ENCODE measurements around the gene HEY2.
"Not testable (repeated sequence)": the region's sequence is repeated elsewhere in the genome, so short reads cannot be mapped to it uniquely, and the experiment has no call there.

Gene HEY2

DNA sequence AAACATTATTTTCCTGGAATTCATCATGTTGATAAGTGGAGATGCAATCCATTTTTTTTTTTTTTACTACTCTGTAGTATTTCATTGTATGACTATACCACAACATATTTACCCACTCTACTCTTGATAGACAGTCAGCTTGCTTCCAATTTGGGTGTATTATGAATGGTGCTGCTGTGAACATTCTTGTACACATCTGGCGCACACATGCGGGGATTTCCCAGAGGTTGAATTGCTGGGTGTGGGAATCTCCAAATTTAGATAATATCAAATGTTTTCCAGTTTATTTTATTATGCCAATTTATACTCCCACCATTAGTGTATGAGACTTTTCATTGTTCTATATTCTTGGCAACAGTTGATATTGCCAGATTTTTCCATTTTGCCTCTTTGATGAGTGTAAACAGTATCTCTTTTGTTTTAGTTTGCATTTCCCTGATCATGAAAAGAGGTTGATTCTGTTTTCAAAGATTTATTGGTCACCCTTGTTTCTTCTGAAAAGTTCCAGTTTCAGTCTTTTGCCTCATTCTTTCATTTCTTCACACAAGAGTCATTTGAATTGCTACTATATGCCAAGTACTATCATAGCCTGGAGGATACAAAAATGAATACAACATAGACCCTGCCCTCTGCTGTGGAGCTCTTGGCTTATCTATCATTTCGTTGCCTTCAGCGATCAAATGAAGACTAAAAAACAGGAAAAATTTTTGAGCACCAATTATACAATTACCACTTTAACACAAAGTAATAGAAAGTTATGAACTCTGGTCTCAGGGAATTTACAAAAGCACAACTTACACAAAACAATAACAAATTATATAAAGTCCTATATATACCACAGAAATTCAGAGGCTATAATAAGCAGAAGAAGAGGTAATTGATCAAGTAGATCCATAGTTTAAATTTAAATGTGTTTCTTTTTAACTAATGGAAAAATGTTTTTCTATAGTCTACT lies 24.2 kb downstream of the HEY2 start:
- DNase-seq (ENCODE audit: low spot score): no peak

- not testable (repeated sequence) for DNase-seq (ENCODE audit: low spot score)
These were observed 26.8 kb downstream of the HEY2 start for GRCh38 chr6:125776107-125776826.

GRCh38 chr6:125779924-125780539 lies 30.6 kb downstream of the HEY2 start:
- DNase-seq (ENCODE audit: low spot score): peak; percentile 86

- DNase-seq (ENCODE audit: low spot score): peak; percentile 49
These were observed 31.3 kb downstream of the HEY2 start for GRCh38 chr6:125780540-125781313.

DNA sequence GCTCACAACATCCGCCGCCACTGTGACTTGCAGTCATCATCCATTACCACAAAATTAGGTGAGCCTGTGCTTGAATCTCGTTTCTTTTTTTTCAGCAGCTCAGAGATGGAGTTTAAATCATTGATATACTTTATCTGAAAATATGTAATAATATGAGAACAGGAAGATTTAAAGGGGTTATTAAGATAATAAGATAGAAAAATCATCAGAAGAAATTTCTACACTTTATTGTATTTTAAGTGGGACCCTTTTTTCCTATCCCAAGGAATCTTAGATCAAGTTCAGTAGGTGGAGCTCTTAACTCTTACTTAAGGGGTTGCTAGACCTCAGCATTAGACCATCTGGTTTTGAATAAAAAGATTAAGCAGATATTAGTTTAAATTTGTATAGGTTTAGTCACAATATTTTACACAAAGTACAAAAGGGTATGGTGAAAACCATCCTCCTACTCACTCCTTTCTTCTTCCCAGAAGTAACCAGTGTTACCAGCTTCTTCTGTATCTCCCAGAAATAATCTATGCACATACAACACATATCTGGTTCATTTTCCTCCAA lies 32.0 kb downstream of the HEY2 start:
- DNase-seq (ENCODE audit: low spot score): no peak

GRCh38 chr6:125784365-125784764 lies 34.9 kb downstream of the HEY2 start:
- DNase-seq (ENCODE audit: low spot score): no peak

GRCh38 chr6:125787791-125788190 lies 38.4 kb downstream of the HEY2 start:
- peak; percentile 28 for DNase-seq (ENCODE audit: low spot score)

DNA sequence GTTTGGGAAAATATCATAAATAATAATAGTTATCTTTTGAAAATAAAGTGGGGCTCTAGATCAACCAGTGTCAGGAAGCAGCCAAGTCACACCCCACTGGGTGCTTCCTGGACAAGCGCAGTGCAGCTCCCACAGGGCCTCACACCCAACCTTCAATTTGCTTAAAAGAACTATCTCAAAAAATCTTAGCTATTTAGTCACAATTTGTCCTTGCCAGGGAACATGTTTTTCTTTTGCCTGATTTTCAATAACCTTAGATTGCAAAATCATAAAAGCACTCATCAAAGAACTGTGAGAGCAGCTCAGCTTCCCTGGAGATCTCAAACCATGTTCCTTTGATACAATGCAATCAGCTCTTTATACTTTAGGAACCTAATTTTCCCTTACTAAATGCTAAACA lies 39.7 kb downstream of the HEY2 start:
- DNase-seq (ENCODE audit: low spot score): no peak

DNA sequence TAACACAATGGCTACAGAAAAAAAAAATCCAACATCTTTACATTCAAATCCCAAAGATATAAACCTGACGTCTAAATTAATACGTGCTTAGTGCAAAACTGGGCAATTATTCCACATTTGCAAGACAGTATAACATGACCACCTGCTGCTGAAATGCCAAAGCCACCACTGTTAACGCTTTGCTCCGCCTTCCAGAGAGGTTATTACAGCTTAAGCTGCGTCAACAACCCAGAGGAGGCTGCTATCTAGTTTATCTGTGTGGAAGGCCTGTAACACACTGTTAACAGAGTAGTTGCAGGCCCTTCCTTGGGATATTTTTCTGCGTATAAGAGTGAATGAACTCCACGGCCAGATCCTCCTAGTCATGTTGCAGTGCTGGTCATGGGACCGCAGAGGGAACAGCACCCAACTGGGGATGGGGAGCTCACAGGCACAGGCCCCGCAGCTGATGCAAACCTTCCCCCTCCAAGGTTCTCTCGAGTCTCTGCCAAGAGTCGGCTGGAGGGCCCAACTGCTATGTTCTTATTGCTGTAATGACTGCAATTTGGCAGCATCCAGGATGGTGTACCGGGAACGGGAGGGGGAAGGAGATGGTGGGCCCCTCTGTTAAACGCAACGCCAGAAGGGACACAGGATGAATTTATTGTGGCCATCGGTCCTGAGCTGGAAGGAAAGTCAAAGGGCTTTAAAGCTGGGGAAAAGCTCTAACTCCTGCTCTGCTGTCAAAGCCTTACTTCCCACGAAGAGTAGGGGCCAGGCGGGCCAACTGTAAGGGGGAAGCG lies 40.3 kb downstream of the HEY2 start:
- peak; percentile 35 for DNase-seq (ENCODE audit: low spot score)

DNA sequence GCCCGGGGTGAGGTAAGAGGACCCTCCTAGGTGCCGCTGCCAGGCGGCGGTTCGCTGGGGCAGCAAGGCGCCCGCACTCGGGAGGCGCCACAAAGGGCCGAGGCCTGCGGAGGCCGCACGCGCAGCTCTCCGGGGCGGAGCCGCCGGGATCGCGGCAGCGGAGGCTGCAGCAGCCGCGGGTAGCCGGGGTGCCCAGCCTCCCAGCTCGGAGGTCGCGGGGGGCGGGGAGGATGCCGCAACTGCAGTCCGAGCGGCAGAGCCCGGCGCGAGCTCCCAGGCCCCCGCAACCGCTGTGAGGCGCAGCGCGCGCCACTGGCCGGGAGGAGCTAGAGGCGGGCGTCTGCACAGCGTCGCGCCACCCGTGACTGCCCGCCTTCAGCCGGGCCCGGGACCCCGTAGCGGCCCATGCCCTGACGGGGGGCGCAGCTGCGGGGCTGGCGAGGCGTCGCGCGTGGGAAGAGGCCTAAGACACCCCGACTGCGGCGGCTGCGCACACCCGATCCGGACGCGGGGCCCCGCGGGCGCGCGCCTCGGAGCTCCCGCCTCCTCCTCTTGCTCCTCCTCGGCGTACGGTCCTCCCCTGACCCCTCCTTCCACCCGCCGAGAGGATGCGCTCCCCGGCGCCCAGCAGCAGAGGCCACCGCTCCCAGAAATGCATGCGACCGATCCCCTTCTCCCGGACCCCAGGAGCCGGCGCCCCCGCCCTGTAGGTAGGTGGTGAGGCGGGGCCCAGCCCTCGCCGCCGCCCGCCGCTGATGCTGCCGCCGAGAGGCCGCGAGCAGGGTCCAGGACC lies 41.1 kb downstream of the HEY2 start, which contains the start of gene NCOA7:
Gene NCOA7, plus strand, starts transcription at position 603 of the 793 bp plus-strand sequence. CDS start 24,395 bp downstream, outside the sequence.
- DNase-seq (ENCODE audit: low spot score): peak; percentile 81

DNA sequence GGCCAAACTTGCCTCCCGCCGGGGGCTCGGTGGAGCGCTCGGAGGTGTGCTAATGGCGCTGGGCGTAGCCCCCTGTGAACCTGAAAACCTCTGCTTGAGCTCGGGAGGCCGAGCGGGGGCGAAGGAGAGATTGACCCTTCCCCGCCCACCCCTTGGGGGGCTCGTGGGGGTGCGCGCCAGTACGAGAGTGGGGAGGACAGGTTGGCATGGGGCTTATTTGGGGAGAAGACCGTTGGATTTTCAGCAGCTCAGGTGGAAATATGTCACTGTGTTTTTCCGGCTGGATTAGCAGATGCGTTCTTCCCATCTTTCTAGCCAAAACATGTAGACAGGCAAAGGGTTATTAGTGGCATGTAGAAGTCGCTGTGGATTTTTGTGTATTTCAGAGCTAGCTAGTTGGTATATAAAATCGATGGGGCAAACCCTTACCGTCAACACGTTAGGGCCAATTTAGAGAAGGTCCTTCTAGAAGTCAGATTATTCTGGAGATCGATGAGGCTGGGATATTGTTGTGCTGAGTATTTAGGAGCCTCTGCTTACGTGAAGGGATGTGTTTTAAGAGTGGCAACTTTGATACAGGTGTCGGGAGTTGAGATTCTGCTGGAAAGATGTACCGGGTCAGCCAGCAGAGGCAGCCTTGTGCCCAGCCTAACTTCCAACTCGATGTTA lies 41.9 kb downstream of the HEY2 start:
- DNase-seq (ENCODE audit: low spot score): peak; percentile 55

DNA sequence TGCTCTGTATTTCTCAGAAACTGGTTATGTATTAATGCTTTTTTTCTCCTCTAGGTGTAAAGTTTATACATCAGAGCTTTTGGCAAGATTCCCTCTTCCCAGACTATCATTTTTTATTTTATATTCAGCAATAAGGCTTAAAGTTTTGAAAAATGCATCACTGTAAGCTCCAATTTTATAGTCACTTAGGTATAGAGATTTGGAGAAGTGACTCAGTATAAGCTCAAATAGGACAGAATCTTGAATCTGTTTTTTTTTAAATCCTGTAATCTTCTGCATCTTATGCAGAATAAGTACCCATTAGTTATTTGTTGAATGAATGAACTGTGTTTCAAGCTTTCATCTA lies 42.4 kb downstream of the HEY2 start:
- no peak for DNase-seq (ENCODE audit: low spot score)

GRCh38 chr6:125792172-125792571 lies 42.7 kb downstream of the HEY2 start:
- DNase-seq (ENCODE audit: low spot score): no peak

DNA sequence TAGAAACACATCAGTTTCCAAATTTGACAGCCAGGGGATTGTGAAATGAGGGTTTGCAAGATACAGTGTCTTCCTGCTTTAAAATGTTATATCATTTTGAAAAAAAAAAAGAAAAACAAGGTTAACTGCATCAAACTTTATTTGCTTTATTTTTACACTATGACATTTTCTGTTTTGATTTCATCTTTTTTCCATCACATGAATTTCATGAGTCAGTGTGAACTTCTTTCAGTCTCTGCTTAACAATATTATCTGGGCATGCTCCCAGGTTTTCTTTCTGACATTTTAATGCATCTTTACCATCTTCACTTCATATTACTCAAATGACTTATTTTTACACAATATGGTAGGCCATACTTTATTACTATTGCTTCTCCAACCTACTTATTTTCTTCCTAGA lies 43.2 kb downstream of the HEY2 start:
- peak; percentile 37 for DNase-seq (ENCODE audit: low spot score)

DNA sequence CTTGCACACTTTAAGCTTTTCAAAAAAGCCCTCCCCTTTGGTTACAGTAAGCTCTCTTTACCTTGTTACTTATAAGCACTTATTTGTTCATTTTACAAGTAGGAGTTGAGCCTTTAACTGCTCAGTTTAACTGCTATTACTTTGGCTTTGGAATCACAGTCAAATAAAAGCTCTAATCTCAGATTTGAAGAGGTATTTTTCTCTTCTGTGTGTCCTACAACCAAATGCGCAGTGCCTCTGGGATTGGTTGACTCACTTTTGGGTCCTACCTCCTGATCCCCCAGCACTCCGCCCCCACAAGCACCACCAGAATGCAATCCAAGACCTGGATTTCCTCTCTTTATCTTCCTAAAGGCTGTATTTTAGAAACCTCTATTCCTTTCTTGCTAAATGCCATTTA lies 43.8 kb downstream of the HEY2 start:
- DNase-seq (ENCODE audit: low spot score): no peak

DNA sequence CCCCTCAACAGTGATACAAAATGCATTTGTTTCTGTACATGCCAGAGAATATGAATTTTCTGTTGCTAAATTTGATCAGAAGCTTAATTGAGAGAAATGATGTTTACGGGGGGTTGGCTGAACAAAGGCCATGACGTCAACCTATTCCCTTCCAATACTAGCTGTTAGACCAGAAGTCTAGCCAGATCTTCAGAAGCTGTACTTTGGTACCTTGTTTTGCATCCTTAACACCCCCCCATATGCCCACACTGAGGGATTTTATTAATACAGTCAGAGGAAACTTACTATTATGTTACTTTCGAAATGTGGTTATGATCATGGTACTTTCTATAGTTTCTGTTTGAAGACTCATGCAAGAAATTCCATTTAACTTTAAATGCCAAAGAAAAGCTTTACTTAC lies 44.4 kb downstream of the HEY2 start:
- no peak for DNase-seq (ENCODE audit: low spot score)

- no peak for DNase-seq (ENCODE audit: low spot score)
These were observed 45.1 kb downstream of the HEY2 start for GRCh38 chr6:125794342-125795137.

DNA sequence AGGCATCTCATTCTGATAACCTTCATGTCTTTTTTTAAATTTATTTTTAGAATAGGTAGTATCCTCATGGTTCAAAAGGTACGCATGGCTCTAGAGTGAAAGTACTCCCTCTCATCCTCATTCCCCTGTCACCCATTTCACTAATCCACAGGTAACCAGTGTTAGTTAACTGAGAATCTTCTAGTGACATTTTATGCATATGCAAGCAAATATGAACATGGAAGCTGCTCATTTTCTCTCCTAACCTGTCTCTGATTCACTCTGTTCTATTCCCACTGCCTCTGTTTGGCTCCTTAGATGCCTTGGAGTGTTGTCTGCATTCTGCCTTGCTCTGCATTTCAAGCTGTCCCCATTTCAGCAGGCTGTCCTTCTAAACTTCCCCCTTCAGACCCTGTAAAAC lies 45.9 kb downstream of the HEY2 start:
- DNase-seq (ENCODE audit: low spot score): no peak
